ENCODE measurements around the gene MKNK2. TPM values are rescaled to one million over a fixed set of nuclear protein-coding genes. Genes with fewer than 3 reads are reported as not detected.

The MKNK2 gene
- polyA plus RNA-seq, 1 donor (not counting 4 experiments of a cell fraction or from before 2014, with no cell fraction given), result 88.3 TPM

GRCh38 chr19:2032296-2032941 is 18.6 kb downstream of the MKNK2 start:
- peak overlapping the region in 2 of 3 experiments; percentile 24 to 47 for H3K4me3 ChIP-seq (ENCODE audit: control insufficient read depth in 2 of 3, extremely low read depth in 1 of 3, insufficient read depth in 2 of 3, low read depth in 1 of 3, low read length in 3 of 3)
- H3K9ac ChIP-seq (ENCODE audit: control insufficient read depth, extremely low read depth, insufficient read depth, low read length), result peak overlapping the region; percentile 70
- dilution Hi-C loops (cut with MboI; ENCODE audit: extremely low pct_ligation_motif_present, low sequenced_read_pairs), result no loop called here
- no peaks in the 10 kb centered on the region for H3K9me1 ChIP-seq (ENCODE audit: control insufficient read depth, extremely low read depth, insufficient read depth, low read length)
- H3K36me3 ChIP-seq (ENCODE audit: control insufficient read depth in 2 of 2, extremely low read depth in 1 of 2, insufficient read depth in 2 of 2, low read length in 2 of 2), result no peaks in the 10 kb centered on the region
- peak overlapping the region; percentile 83 for H3K4me2 ChIP-seq (ENCODE audit: control insufficient read depth, extremely low read depth, insufficient read depth, low read depth, low read length)
- no peaks in the 10 kb centered on the region for H3K9me3 ChIP-seq (ENCODE audit: control insufficient read depth, low read depth, low read length)
- peaks cover 23% of the 10 kb centered on the region for H3K4me1 ChIP-seq (ENCODE audit: control insufficient read depth, extremely low read depth, insufficient read depth, low read length)
- H3K27ac ChIP-seq (ENCODE audit: control insufficient read depth, insufficient read depth, low read length), result peak overlapping the region; percentile 74
- FAIRE-seq (peak; percentile 86), DNase-seq (ENCODE audit: low read depth, low spot score) (no peak)
- H3K27me3 ChIP-seq (ENCODE audit: control insufficient read depth, extremely low read depth, insufficient read depth, low read length), result no peaks in the 10 kb centered on the region
- H3K79me2 ChIP-seq (ENCODE audit: control insufficient read depth, insufficient read depth, low read length), result no peaks in the 10 kb centered on the region
- no peak for TF ChIP-seq EZH2 (IDR thresholded peaks at IDR 0.05; ENCODE audit: low read length)
- no peak for TF ChIP-seq CTCF (optimal IDR thresholded peaks at IDR 0.05 in 1 of 3, IDR thresholded peaks at IDR 0.05 in 1 of 3, conservative IDR thresholded peaks at IDR 0.05 in 1 of 3; ENCODE audit: extremely low read depth in 1 of 3, insufficient read depth in 2 of 3, low read length in 3 of 3)
- H2AFZ ChIP-seq (ENCODE audit: control insufficient read depth, low read length), result peak overlapping the region; percentile 65
- H4K20me1 ChIP-seq (ENCODE audit: control insufficient read depth, extremely low read depth, insufficient read depth, low read length), result no peaks in the 10 kb centered on the region

- Histone ChIP-seq H3K27me3 (ENCODE audit: control insufficient read depth, extremely low read depth, insufficient read depth, low read length) (no peaks in the 10 kb centered on the region), H4K20me1 (ENCODE audit: control insufficient read depth, extremely low read depth, insufficient read depth, low read length) (no peaks in the 10 kb centered on the region), H3K9me3 (ENCODE audit: control insufficient read depth, low read depth, low read length) (no peaks in the 10 kb centered on the region), H2AFZ (ENCODE audit: control insufficient read depth, low read length) (no peak overlapping the region), H3K36me3 (ENCODE audit: control insufficient read depth in 2 of 2, extremely low read depth in 1 of 2, insufficient read depth in 2 of 2, low read length in 2 of 2) (no peaks in the 10 kb centered on the region), H3K4me2 (ENCODE audit: control insufficient read depth, extremely low read depth, insufficient read depth, low read depth, low read length) (no peak overlapping the region), H3K27ac (ENCODE audit: control insufficient read depth, insufficient read depth, low read length) (no peak overlapping the region), H3K9me1 (ENCODE audit: control insufficient read depth, extremely low read depth, insufficient read depth, low read length) (no peaks in the 10 kb centered on the region), H3K4me1 (ENCODE audit: control insufficient read depth, extremely low read depth, insufficient read depth, low read length) (peaks cover 18% of the 10 kb centered on the region), H3K79me2 (ENCODE audit: control insufficient read depth, insufficient read depth, low read length) (no peaks in the 10 kb centered on the region), H3K9ac (ENCODE audit: control insufficient read depth, extremely low read depth, insufficient read depth, low read length) (no peak overlapping the region), H3K4me3 (ENCODE audit: control insufficient read depth in 2 of 3, extremely low read depth in 1 of 3, insufficient read depth in 2 of 3, low read depth in 1 of 3, low read length in 3 of 3) (no peak overlapping the region)
- DNase-seq (ENCODE audit: low read depth, low spot score) (no peak), FAIRE-seq (no peak)
- TF ChIP-seq EZH2 (IDR thresholded peaks at IDR 0.05; ENCODE audit: low read length) (no peak), CTCF (optimal IDR thresholded peaks at IDR 0.05 in 1 of 3, IDR thresholded peaks at IDR 0.05 in 1 of 3, conservative IDR thresholded peaks at IDR 0.05 in 1 of 3; ENCODE audit: extremely low read depth in 1 of 3, insufficient read depth in 2 of 3, low read length in 3 of 3) (no peak)
- dilution Hi-C loops (cut with MboI; ENCODE audit: extremely low pct_ligation_motif_present, low sequenced_read_pairs), result no loop called here
Measured at GRCh38 chr19:2027361-2027760, 23.7 kb downstream of the MKNK2 start.
